ENCODE results near the gene ZNF679.
"Not testable (repeated sequence)": the region's sequence is repeated elsewhere in the genome, so short reads cannot be mapped to it uniquely, and the experiment has no call there.

The ZNF679 gene

GRCh38 chr7:64312826-64313225, 84.6 kb downstream of the ZNF679 start:
- no peak for DNase-seq

- peak; percentile 93 for DNase-seq
Observed at GRCh38 chr7:64313740-64314491, 85.6 kb downstream of the ZNF679 start, which contains the start of gene ZNF736. Gene ZNF736, plus strand, starts transcription at chr7:64313961. Its CDS starts 190 bp downstream, at chr7:64314151.

GRCh38 chr7:64314566-64314965, 86.3 kb downstream of the ZNF679 start:
- DNase-seq = no peak

GRCh38 chr7:64316031-64316742, 87.9 kb downstream of the ZNF679 start:
- not testable (repeated sequence) for DNase-seq

Measured in SHP77 treated with DMSO at 0.1 percent for 48 hours (cell line).